Sigmoid colon (tissue), 4 donors: ENCODE measurements around the gene NFS1.

Source experiments
- CTCF ChIP-seq, 4 experiments: fragments of 450-650 bp in 3 of 4; fragments of 200-600 bp in 1 of 4; IDR thresholded peaks; one replicate each; pipeline ENCODE4 v1.5.1; 2016 to 2019; ENCODE audit warnings: antibody characterized with exemption in 4 of 4, mild to moderate bottlenecking in 3 of 4, moderate library complexity in 2 of 4
- POLR2A ChIP-seq, 2 donors: fragments of 450-650 bp; IDR thresholded peaks; one replicate each; pipeline ENCODE4 v1.6.1; 2016; ENCODE audit warnings: antibody characterized with exemption in 2 of 2, mild to moderate bottlenecking in 2 of 2, moderate library complexity in 2 of 2
- POLR2AphosphoS5 ChIP-seq, 4 donors: sonication (generic); formaldehyde crosslinking; IDR thresholded peaks; one replicate each; pipeline ENCODE4 v1.6.1; 2017; ENCODE audit warnings: antibody characterized with exemption in 4 of 4

- TF ChIP-seq POLR2A (IDR thresholded peaks at IDR 0.05) (no peak), CTCF (IDR thresholded peaks at IDR 0.05) (no peak), POLR2AphosphoS5 (IDR thresholded peaks at IDR 0.05) (no peak)
Observed at GRCh38 chr20:35730583-35731468, 31.7 kb upstream of the NFS1 start.
